Measurements from ENCODE around the gene ZBTB17. TPM values are rescaled to one million over a fixed set of nuclear protein-coding genes. Genes with fewer than 3 reads are reported as not detected.

The ZBTB17 gene
- total and polyA plus RNA-seq, 2 experiments from 2014 or later: 21.9 to 26.6 TPM

- Histone ChIP-seq H3K4me1 (ENCODE audit: insufficient read depth) (peaks cover 7% of the 10 kb centered on the region), H4K20me1 (replicated peaks; ENCODE audit: insufficient read depth) (no peaks in the 10 kb centered on the region; the same call in 1 of the 2 replicates), H3K27me3 (ENCODE audit: insufficient read depth) (no peaks in the 10 kb centered on the region), H3K36me3 (ENCODE audit: insufficient read depth) (peaks cover 9% of the 10 kb centered on the region), H3K27ac (ENCODE audit: low read depth) (no peak overlapping the region), H3F3A (replicated peaks; ENCODE audit: low read depth) (no peaks in the 10 kb centered on the region), H2AFZ (no peak overlapping the region), H3K9me2 (ENCODE audit: insufficient read depth) (no peaks in the 10 kb centered on the region), H3K4me2 (no peak overlapping the region), H3K4me3 (no peak overlapping the region), H3K79me2 (replicated peaks; ENCODE audit: insufficient read depth) (peaks cover 5% of the 10 kb centered on the region; the same call in 1 of the 2 replicates)
- Mint-ChIP-seq H3K36me3 (ENCODE audit: low read depth) (peaks cover 36% of the 10 kb centered on the region), H3K27me3 (ENCODE audit: insufficient read depth, low read depth, poor library complexity) (peaks cover 12% of the 10 kb centered on the region), H3K4me1 (peaks cover 14% of the 10 kb centered on the region), H3K4me3 (no peak overlapping the region), H3K9me3 (no peaks in the 10 kb centered on the region), H3K27ac (no peak overlapping the region)
- DNase-seq (ENCODE audit: low spot score) (no peak), ATAC-seq (no peak)
- no peak for TF ChIP-seq CREB1 (CRISPR knock-in tag; IDR thresholded peaks at IDR 0.05; ENCODE audit: low read depth)
- TF ChIP-seq EZH2phosphoT487 (IDR thresholded peaks at IDR 0.05; ENCODE audit: unreplicated experiment): no peak
- no peak for TF ChIP-seq ZNF114 (CRISPR knock-in tag; IDR thresholded peaks at IDR 0.05)
- no peak for TF ChIP-seq ETS1 (IDR thresholded peaks at IDR 0.05)
- TF ChIP-seq, protein P1, sequence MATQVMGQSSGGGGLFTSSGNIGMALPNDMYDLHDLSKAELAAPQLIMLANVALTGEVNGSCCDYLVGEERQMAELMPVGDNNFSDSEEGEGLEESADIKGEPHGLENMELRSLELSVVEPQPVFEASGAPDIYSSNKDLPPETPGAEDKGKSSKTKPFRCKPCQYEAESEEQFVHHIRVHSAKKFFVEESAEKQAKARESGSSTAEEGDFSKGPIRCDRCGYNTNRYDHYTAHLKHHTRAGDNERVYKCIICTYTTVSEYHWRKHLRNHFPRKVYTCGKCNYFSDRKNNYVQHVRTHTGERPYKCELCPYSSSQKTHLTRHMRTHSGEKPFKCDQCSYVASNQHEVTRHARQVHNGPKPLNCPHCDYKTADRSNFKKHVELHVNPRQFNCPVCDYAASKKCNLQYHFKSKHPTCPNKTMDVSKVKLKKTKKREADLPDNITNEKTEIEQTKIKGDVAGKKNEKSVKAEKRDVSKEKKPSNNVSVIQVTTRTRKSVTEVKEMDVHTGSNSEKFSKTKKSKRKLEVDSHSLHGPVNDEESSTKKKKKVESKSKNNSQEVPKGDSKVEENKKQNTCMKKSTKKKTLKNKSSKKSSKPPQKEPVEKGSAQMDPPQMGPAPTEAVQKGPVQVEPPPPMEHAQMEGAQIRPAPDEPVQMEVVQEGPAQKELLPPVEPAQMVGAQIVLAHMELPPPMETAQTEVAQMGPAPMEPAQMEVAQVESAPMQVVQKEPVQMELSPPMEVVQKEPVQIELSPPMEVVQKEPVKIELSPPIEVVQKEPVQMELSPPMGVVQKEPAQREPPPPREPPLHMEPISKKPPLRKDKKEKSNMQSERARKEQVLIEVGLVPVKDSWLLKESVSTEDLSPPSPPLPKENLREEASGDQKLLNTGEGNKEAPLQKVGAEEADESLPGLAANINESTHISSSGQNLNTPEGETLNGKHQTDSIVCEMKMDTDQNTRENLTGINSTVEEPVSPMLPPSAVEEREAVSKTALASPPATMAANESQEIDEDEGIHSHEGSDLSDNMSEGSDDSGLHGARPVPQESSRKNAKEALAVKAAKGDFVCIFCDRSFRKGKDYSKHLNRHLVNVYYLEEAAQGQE (IDR thresholded peaks at IDR 0.05; ENCODE audit: unreplicated experiment): no peak
- TF ChIP-seq JUNB (IDR thresholded peaks at IDR 0.05; ENCODE audit: unreplicated experiment): no peak
- TF ChIP-seq EZH2 (IDR thresholded peaks at IDR 0.05; ENCODE audit: low read depth, unreplicated experiment): no peak
- TF ChIP-seq STAT1 (IDR thresholded peaks at IDR 0.05; ENCODE audit: unreplicated experiment): no peak
- no peak for TF ChIP-seq POLR2AphosphoS5 (IDR thresholded peaks at IDR 0.05; ENCODE audit: low read depth)
- no peak for TF ChIP-seq NANOG (IDR thresholded peaks at IDR 0.05; ENCODE audit: borderline replicate concordance)
- TF ChIP-seq, protein P2, sequence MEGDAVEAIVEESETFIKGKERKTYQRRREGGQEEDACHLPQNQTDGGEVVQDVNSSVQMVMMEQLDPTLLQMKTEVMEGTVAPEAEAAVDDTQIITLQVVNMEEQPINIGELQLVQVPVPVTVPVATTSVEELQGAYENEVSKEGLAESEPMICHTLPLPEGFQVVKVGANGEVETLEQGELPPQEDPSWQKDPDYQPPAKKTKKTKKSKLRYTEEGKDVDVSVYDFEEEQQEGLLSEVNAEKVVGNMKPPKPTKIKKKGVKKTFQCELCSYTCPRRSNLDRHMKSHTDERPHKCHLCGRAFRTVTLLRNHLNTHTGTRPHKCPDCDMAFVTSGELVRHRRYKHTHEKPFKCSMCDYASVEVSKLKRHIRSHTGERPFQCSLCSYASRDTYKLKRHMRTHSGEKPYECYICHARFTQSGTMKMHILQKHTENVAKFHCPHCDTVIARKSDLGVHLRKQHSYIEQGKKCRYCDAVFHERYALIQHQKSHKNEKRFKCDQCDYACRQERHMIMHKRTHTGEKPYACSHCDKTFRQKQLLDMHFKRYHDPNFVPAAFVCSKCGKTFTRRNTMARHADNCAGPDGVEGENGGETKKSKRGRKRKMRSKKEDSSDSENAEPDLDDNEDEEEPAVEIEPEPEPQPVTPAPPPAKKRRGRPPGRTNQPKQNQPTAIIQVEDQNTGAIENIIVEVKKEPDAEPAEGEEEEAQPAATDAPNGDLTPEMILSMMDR (conservative IDR thresholded peaks at IDR 0.05; ENCODE audit: low read depth in 2 of 2): no peak
- no peak for TF ChIP-seq ZNF462 (CRISPR knock-in tag; IDR thresholded peaks at IDR 0.05)
- TF ChIP-seq ZNF331 (CRISPR knock-in tag; IDR thresholded peaks at IDR 0.05; ENCODE audit: low read depth): no peak
Observed at GRCh38 chr1:15943992-15944307, 32.0 kb downstream of the ZBTB17 start.

Measured in GM23338 (cell line).